Measurements from ENCODE around the gene CFHR2. TPM values are rescaled to one million over a fixed set of nuclear protein-coding genes. Genes with fewer than 3 reads are reported as not detected.

CFHR2 gene
- total and polyA plus RNA-seq, 2 of the 8 experiments (the other 6 are each of a cell fraction or from before 2014, with no cell fraction given) = not detected

DNA sequence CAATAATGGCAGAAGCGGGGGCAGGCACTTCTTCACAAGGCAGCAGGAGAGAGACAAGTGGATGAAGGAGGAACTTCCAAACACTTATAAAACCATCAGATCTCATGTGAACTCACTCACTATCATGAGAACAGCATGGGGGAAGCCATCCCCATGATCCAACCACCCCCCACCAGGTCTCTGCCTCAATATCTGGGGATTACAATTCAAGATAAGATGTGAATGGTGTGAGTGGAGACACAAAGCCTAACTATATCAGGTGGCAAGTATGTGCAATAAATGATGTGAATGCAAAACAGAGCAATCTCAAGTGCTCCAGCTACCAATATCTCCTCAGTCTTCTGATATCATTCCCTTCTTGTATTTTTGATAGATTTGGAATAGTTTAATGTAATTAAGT is 12.4 kb downstream of the CFHR2 start:
- FAIRE-seq = no peak
- WGBS, 2 experiments (ENCODE audit: extremely low coverage in 1 of 2, insufficient coverage in 1 of 2, insufficient read length in 1 of 2, insufficient replicate concordance in 2 of 2, low coverage in 1 of 2, low lambda C conversion rate in 2 of 2, missing lambda C conversion rate in 1 of 2) = 100% methylated on average over 1 of the region's 1 CpG; no CpG with 5 or more reads in 1 of the 2 experiments
- Histone ChIP-seq H4K91ac (replicated peaks; ENCODE audit: insufficient read length, low read length) (no peak overlapping the region), H3K27ac (ENCODE audit: low read depth, low read length) (no peak overlapping the region), H3K23ac (ENCODE audit: insufficient read length) (no peak overlapping the region), H3K27me3 (replicated peaks in 1 of 4; ENCODE audit: control insufficient read depth in 3 of 4, extremely low read depth in 1 of 4, insufficient read depth in 3 of 4, low read length in 3 of 4) (no peaks in the 10 kb centered on the region), H3K14ac (ENCODE audit: insufficient read length) (no peak overlapping the region), H3K23me2 (ENCODE audit: low read depth, low read length) (no peaks in the 10 kb centered on the region), H3K9me3 (ENCODE audit: insufficient read depth in 2 of 2, low read depth in 1 of 2, low read length in 1 of 2) (peaks cover 0 to 3% of the 10 kb centered on the region in 2 experiments; a peak in 1 of 4 replicates), H2BK15ac (ENCODE audit: low read length) (no peak overlapping the region), H3K4me1 (replicated peaks in 1 of 4; ENCODE audit: control insufficient read depth in 3 of 4, insufficient read depth in 4 of 4, low read length in 3 of 4) (no peaks in the 10 kb centered on the region), H3K4me3 (ENCODE audit: extremely low read depth in 1 of 4, insufficient read depth in 2 of 4, low read depth in 3 of 4, low read length in 4 of 4) (no peak overlapping the region), H4K5ac (ENCODE audit: insufficient read length, low read depth, low read length) (no peak overlapping the region), H3K36me3 (ENCODE audit: control insufficient read depth in 2 of 4, insufficient read depth in 4 of 4, low read length in 3 of 4) (no peaks in the 10 kb centered on the region), H4K8ac (ENCODE audit: extremely low read depth, insufficient read depth, low read length) (no peak overlapping the region), H3K9ac (replicated peaks in 1 of 4; ENCODE audit: extremely low read depth in 1 of 4, low read depth in 3 of 4, low read length in 3 of 4) (no peak overlapping the region), H3K79me2 (ENCODE audit: control insufficient read depth in 1 of 2, insufficient read depth in 2 of 2, low read length in 2 of 2) (no peaks in the 10 kb centered on the region), H3K56ac (replicated peaks; ENCODE audit: insufficient read length, low read depth, low read length) (no peak overlapping the region), H2AFZ (ENCODE audit: low read length) (no peak overlapping the region), H3K79me1 (ENCODE audit: low read depth, low read length) (no peaks in the 10 kb centered on the region), H2BK12ac (ENCODE audit: low read depth, low read length) (no peak overlapping the region), H2BK20ac (ENCODE audit: low read length) (no peak overlapping the region), H2BK5ac (ENCODE audit: low read depth, low read length) (no peak overlapping the region), H2BK120ac (replicated peaks; ENCODE audit: low read depth, low read length) (no peak overlapping the region), H2AK5ac (ENCODE audit: low read depth, low read length) (no peak overlapping the region), H3K4me2 (ENCODE audit: insufficient read depth in 1 of 2, low read depth in 2 of 2, low read length in 2 of 2) (no peak overlapping the region), H3K18ac (ENCODE audit: extremely low read depth, low read length) (no peak overlapping the region), H4K20me1 (replicated peaks in 1 of 2; ENCODE audit: control insufficient read depth in 1 of 2, insufficient read depth in 2 of 2, low read length in 2 of 2) (no peaks in the 10 kb centered on the region), H3K4ac (replicated peaks; ENCODE audit: insufficient read length, low read depth, low read length) (no peak overlapping the region)
- DNase-seq (ENCODE audit: low read depth in 1 of 2, low spot score in 2 of 2) = no peak
- CTCF ChIA-PET (ENCODE audit: partially characterized antibody) = no interaction called here
- POLR2A ChIA-PET (ENCODE audit: partially characterized antibody) = no interaction called here
- TF ChIP-seq EP300 (IDR thresholded peaks at IDR 0.05; ENCODE audit: borderline replicate concordance in 1 of 2, low read depth in 2 of 2, low read length in 2 of 2) (no peak), RXRA (IDR thresholded peaks at IDR 0.05; ENCODE audit: insufficient read depth, low read depth, low read length) (no peak), NANOG (IDR thresholded peaks at IDR 0.05; ENCODE audit: insufficient read depth, low read depth, low read length, poor library complexity, severe bottlenecking) (no peak), POU5F1 (IDR thresholded peaks at IDR 0.05; ENCODE audit: low read depth, low read length) (no peak), SP2 (IDR thresholded peaks at IDR 0.05; ENCODE audit: low read length) (no peak), TBP (IDR thresholded peaks at IDR 0.05; ENCODE audit: low read depth, low read length) (no peak), KDM5A (IDR thresholded peaks at IDR 0.05; ENCODE audit: low read length) (no peak), SIRT6 (IDR thresholded peaks at IDR 0.05; ENCODE audit: low read length) (no peak), HDAC2 (IDR thresholded peaks at IDR 0.05; ENCODE audit: borderline replicate concordance in 1 of 2, low read depth in 2 of 2, low read length in 2 of 2) (no peak), POLR2AphosphoS5 (IDR thresholded peaks at IDR 0.05; ENCODE audit: low read depth, low read length) (no peak), CREB1 (IDR thresholded peaks at IDR 0.05) (no peak)
- TF ChIP-seq, protein P1, sequence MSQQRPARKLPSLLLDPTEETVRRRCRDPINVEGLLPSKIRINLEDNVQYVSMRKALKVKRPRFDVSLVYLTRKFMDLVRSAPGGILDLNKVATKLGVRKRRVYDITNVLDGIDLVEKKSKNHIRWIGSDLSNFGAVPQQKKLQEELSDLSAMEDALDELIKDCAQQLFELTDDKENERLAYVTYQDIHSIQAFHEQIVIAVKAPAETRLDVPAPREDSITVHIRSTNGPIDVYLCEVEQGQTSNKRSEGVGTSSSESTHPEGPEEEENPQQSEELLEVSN (IDR thresholded peaks at IDR 0.05) = no peak
